HG02588 (cell line): Measurements from ENCODE around the gene OMA1.

Source experiments
- ATAC-seq: cut with Tn5 transposase; IDR thresholded peaks from one replicate; pipeline ENCODE4 v1.9.1; 2021; ENCODE audit warnings: mild to moderate bottlenecking, moderate library complexity; ENCODE audit not compliant: unreplicated experiment

The OMA1 gene

DNA sequence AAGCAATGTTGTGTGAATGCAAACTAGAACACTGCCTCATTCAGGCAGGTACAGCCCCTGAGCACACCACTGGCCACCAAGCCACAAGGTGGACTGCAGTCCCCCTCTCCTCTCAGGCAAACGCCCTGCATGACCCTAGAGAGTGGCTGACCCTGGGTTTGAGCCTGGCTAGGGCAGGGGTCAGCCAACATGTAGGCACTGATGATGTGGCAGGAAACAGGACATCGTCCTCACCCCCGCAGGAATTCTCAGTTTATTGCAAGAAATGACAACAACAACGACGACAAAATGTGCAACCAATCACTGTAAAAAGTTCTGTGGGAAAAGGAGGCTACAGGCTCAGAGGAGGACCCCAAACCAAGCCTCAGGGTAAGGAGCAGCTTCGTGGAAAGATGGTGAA, 81.3 kb downstream of the OMA1 start:
- ATAC-seq: no peak

DNA sequence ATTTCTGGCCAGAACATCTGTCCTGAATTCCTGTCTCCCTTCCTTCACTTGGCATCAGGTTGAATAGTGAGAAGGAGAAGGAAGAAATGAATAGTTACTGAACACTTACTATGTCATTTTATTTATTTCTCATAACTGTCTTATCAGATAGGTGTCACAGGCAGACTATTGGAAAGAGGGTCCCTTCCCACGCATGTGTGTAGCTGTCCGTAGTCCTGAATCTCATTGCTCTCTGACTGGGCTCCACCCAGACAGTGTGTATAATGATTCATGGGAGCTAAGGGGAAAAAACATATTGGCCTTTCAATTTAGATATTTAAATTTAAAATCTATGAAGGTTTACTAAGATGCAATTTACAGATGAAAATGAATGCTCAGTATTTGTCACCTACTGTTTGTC, 86.1 kb downstream of the OMA1 start:
- no peak for ATAC-seq

DNA sequence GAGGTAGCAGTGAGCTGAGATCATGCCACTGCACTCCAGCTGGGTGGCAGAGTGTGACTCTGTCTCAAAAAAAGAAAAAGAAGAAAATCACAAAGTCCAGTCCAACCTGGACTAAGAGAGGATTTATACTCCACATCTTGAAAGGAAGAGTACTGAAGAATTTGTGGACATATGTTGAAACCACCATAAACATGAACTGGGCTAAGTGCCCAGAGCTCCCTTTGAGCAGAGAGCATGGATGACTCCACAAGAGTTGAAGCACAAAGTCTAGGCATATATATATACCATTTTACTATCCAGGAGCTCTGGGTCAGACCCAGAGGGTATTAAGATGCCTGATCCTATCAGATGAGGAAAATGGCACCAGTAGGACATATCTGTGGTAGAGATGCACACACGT, 86.6 kb downstream of the OMA1 start:
- no peak for ATAC-seq

DNA sequence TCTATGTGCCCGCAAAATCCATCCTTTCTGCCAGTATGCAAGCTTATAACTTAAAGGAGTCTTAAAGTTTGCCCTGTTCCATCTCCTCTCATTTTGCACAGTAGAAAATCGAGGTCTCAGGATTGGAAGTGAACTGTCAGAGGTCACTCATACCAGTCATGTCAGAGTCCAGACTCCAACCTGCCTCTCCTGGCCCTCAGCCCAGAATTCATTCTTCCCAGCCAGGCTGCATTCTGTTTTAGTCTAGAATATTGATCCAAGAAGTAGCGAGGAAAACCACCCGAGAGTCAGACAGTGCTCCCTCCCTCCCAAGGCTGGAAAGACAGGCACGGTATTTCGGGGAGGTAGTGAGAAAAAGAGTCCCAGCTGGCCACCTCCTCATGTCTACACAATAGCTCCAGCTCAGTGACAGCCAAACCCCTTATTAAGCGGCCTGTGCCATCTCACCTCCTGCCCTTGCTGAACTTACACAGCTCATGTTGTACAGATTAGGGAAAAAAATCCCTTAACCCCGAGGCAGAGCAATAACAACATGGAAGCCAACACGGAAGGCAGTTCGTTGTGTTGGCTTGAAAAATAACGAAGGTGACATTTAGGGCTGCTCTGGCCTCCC, 89.4 kb downstream of the OMA1 start:
- no peak for ATAC-seq

DNA sequence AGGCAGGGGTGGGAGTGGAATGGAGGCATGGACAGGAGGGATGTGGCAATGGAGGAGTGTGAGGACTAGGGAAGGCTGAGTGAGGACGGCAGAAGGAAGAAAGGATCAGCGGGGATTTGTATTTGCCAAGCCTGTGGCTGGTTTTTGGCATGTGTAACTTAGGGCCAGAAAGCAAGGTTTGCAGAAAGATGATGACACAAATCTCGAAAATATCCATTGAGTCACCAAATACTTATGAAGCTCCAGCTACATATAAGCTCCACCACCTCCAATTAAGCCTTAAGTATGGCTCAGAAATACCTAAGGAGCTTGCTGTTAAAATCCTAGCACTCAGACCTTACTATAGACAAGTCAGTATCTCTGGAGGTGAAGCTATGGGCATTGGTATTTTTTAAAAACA, 90.1 kb downstream of the OMA1 start:
- ATAC-seq: no peak

DNA sequence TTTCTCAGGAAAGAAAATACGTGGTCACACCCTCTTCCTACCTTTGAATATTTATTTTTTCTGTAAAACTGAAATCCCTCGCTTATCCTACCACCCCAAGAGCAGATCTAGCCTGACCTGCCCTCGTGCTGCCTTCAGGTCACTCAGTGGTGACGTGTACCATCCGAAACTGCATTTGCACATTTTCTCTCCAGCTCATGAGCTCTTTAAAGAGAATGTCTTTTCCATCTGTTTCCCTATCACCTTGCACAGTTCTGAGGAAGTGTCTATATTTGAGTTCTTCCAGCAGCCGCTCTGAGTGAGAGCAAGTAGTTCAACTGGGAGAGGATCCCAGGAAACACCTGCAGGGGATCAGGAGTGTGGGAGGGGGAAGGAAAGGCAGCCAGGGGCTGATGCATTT, 91.7 kb downstream of the OMA1 start:
- ATAC-seq: no peak

DNA sequence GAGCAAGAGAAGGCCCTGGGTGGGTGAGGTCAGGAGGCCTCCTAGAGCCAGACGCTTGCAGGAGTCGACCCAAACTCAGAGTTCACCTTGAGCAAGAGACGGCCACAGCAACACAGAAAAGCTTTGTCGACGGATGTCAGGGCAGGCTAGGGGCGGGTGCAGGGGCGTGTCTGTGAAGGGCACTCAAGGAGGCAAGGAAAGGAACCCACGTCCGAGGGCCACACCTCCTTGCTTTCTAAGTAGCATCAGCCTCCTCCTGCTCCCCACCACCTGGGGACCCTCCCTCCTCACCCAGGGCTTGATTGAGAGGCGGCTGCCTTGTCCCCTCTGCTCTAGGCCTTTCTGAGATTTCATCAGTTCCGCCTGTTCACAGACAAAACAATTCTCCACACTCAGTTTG, 92.1 kb downstream of the OMA1 start:
- ATAC-seq: no peak

DNA sequence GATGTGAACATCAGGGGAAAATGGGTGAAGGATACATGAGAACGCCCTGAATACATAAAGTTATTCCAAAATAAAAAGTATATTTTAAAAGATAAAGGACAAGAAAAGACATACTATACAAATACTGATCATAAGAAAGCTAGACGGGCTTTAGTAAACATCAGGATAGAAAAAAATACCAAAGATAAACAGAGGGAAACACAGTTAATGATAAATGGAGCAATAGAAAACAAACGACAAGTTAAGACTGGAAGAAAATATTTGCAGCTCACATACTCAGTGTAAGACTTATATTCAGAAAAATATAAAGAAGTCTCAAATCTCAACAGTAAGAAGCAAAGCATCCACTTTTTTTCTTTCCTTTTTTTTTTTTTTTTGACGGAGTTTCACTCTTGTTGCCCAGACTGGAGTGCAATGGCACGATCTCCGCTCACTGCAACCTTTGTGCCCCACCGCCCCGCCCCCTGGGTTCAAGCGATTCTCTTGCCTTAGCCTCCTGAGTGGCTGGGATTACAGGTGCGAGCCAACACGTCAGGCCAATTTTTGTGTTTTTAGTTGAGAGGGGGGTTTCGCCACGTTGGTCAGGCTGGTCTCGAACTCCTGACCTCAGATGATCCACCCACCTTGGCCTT, 94.8 kb downstream of the OMA1 start:
- no peak for ATAC-seq

DNA sequence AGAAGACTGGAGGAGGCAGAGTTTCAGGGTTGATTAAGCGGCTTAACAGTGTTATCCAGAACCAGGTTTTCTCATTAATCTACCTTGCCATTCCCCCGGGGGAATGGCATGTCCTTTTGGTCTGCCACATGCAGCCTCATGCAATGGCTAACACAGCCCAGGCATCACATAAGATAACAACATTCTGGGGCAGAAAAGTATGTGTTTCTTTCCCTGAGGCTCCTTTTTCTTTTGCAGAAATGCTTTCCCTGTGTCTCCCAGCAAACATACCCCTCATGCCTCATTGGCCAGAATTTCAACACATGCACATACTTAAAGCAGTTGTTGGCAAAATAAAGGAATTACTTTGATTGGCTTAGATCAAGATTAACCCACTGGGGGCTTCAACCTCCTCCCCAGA, 98.6 kb downstream of the OMA1 start:
- ATAC-seq: no peak

DNA sequence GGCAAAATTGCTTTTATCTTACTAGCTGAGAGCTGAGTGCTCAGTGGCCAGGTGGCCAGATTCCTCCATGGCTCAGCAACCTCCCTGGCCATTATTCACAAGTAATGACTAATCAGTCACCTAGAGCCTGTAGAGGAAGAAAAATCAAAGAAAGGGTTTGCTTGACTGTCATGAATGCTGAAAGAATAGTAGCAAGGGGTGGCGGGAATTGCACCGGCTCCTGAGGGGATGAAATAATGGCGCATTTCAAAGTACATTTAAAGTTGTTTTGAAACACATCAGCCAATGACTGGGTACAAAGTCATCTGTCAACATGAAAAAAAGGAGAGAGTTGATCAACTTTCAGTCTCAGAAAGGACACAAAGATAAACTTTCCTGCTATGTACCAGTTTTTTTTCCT, 99.5 kb downstream of the OMA1 start:
- ATAC-seq: no peak

DNA sequence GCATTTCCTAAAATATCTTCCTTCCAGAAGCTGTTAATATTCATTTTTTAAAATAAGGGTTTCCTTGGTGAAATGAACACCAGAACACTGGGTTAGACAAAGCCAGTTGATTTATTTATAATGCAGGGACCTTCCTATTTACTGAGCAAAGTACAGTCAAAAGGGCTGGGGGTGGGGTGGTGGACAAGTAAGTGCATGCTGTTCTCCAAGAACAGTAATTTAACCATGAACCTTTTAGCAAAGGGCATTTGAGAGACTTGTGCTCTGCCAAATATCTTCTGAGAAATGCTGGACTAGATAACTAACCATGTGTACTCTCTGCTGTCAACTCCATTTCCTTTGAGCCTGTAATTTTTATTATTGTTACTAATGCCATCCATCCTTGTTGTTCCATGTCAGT, 100.2 kb downstream of the OMA1 start:
- no peak for ATAC-seq

DNA sequence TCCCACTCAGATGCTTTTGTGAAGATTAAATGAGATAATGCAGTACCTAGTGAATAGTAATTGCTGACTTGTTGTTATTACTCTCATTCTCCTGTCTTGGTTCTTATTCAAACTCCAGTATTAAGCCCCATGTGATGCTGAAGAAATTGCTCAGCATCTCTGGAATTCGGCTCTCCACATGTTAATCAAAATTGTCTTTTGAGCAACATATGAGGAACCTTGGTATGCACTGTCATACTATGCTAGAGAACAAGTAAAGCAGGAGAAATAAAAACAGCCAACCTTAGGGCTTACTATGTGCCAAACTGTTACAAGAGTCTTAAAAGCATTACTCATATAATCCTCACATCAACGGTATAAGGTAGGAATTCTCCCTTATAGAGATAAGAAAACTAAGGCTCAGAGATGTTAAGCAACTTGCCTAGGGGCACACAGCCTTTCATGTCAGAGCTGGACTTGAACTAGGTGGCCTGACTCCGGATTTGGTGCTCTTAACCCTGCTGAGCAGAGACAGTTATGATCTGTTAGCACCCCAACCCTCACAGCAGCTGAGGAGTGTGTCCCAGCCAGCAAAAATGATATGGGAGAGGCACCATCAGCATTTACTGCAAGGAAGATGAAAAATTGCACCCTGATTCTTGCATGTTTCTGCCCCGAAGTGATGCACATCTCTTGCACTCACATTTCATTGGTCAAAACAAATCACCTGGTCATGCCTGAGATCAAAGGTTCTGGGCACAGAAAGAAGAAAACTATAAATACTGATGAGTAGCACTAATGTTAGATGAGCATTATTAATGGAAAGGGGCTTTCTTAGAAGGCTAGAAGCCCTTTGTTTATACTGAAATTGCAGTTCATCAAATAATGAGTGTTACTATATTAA, 102.3 kb downstream of the OMA1 start:
- no peak for ATAC-seq

DNA sequence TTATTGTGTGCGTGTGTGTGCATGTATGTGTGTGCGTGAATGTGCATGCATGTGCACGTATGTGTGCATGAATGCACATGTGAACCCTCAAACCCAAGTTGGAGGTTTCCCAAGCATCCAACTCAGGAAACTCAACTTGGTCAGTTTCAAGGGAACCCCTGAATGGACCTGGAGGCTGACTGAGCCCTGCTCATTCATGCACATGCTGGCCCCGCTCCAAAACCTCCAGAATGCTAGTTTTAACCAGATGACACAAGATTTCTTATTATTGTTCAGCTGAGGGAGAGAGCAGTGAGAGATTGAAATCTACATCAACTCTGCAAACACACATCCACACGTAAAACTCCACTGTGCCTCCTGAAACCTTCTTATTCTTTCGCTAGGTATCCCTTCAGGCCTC, 104.4 kb downstream of the OMA1 start:
- no peak for ATAC-seq

DNA sequence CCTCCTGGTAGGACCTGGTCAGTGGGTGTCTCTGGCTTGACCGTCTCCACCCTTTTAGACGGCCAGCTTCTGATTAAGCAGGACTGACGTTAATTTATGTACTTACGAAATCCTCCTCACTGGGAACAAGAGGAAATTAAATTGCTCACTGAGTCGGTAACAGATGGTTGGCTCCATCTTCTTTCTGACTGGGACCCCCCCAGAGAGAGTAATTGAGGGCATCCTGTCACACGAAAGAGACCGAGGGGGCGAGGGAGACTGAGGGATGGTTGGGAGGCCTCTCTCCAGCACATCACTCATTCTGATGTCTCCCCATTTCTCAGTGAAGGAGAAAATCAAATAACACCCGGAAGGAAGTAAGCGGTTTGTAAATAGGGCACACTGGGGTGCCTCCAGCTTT, 104.8 kb downstream of the OMA1 start:
- no peak for ATAC-seq

DNA sequence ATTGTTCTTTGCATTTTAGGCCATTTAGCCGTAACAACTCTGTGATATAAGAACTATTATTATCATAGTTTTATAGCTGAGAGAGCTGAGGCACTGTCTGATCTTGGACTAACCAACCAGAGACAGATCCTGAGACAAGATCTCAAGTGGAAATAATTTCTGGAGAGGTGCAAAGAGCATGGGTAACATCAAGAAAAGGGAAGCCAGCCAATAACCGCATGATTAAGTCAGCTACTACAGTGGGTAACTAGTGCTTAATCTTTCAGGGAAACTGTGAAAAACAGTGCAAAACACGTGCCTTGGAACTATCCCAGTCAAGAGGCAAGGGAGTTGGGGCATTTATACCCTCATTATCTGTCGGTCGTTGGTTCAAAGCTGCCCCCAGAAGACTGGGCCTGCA, 105.8 kb downstream of the OMA1 start:
- ATAC-seq: no peak

DNA sequence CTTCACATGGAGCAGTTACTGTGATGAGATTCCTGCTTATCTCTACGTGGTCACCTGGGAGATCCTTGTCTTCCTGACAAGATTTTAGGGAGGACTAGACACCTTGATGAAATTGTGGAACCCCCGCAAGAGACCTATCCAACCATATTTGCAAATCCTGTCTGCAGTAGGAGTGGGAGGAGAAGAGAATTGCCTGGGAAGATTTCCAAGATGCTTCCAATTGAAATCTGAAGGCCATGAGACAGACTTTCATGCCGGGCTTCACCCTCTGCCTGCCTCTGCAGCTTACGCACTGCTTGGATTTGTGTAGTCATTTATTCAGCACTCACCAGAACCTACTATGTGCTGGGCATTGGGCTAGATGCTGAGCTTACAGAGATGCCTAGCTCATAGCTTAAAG, 106.6 kb downstream of the OMA1 start:
- ATAC-seq: no peak

DNA sequence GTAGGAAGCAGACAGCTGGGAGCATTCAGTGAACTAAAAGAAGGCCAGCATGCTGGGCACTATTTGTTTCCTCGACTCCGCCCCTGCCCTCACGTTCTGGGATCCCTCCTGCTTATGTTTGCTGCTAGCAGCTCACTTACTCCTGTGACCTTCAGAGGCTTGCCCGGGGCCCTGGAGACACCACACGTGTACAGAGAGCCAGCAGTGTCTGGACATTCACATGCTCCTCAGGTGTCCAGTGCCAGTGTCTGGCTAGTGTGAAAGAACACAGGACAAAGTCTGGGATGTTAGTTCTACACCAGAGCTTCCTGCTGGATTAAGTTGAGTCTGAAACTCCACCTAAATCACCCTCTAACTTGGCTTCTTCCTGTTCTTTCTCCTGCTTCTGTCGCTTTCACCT, 108.1 kb downstream of the OMA1 start:
- ATAC-seq: no peak

DNA sequence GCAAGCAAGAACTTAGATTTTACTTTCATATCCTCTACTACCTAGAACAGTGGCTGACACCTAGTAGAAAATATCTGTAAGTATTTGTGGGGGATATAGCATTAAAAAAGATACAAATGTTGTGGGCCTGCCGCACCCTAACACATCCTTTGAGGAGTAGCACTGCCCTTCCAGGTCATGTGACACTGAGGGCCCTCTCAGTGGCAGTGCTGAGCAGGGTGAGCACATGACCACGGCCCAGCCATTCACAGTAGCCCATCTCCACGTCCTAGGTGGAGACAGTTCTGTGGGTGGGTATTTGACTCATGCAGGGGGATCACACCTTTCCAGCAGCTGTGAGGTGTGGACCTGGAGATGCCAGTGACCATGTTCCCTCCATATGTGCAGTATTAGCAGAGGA, 108.9 kb downstream of the OMA1 start:
- ATAC-seq: no peak

DNA sequence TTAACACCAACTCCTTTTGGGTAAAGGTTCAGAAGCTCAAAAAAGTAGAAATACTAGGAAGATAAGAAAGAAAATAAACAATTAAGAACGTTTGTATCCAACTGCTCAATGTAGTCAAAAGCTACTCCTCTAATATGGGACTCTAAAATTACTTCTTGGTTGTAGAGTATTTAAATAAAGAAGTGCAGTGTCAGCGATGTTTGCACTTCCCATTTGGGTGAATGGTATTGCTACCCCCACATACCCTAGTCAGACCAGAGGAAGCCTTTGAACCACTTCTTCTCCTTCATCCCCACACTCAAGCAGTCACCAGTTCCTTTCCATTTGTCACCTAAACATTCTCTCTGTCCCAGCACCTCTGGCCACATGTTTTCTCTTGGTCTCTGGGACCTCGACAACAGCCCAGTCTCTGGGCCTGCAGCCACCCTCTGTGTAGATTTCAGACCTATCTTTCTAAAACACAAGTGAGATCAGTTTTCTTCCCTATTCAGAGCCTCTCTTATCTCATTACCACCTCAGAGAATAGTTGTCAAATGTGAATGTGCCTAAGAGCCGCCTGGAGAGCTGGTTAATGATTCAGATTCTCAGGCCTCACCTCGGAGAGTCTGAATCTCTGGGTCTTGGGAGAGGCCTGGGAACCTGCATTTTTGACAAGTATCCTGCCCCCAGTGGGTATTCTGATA, 109.8 kb downstream of the OMA1 start:
- no peak for ATAC-seq

DNA sequence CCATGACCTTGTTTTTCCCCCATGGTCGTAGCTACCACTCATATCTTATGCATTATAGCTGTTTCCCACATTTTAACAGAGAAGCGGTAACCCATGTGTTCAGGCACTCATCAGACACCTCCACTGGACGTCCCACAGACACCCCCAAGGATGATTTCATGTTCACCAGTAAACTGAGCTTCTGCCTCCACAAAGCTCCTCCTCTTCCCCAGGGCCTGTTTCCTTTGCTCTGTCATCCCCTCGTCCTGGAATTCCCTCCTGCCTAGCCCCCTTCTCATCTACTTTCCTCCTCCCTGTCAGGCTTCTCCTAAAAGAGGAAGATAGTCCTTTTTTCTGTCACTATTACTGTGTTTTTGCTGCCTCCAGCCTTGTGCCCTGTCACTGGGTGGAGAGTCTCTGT, 111.2 kb downstream of the OMA1 start:
- ATAC-seq: no peak

DNA sequence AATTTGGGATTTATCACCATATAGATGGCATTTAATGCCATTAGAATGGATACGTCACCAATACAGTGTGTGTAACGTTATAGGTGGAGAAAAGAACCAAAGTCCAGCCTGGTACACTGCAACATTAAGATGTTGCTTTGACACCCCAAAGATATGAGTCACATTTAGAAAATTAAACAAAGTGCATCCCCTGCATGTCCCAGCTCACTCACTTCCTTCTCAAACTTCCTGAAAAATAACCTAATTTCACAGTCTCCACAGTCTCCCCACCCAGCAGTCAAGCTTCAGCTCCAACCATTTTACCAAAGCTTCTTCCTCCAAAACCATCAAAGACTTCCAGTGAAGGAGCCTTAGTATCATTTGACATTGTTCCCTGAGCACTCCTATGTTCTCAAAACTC, 111.9 kb downstream of the OMA1 start:
- ATAC-seq: no peak

DNA sequence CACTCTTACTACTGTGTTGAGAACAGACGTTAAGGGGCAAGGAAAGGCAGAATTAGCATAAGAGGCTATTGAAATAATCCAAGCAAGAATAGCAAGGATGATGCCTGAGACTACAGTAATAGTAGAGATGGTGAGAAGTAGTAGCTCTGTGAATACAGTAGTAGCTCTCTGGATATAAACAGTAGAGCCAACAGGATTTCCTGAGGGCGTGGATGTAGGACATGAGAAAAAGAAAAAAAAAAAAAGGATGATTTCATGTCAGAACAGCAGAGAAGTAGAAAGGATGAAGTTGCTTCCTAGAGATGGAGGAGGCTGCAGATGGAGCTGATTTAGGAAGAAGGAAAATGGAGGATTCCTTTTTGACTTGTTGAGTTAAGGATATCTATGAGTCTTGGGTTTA, 112.3 kb downstream of the OMA1 start:
- no peak for ATAC-seq
